ENCODE measurements around the gene GULP1. TPM values are rescaled to one million over a fixed set of nuclear protein-coding genes. Genes with fewer than 3 reads are reported as not detected.
"Not testable (repeated sequence)": the region's sequence is repeated elsewhere in the genome, so short reads cannot be mapped to it uniquely, and the experiment has no call there.

The GULP1 gene
- polyA plus RNA-seq, 1 donor from 2014 or later: 10.2 TPM

DNA sequence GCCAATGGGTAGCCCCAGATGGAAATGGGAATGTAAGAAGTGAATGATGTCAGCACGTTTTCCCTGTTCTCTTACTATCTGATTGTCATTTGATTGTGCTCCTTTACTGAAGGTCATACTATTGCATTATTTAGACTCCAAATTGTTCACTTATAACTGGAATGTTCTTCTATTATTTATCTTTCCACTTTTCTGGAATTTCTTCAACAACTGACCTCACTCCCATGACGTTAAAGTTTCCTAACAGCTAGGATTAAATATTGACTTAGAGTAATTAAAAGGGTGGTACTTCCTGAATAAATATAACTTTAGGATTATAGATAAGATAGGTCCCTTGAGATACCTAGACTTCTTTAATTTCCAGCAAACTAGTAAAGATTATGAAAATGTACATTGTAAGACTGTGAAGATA lies 10.9 kb upstream of the GULP1 start:
- no peaks in the 10 kb centered on the region for H4K20me1 ChIP-seq (ENCODE audit: insufficient read depth)
- no peaks in the 10 kb centered on the region for H3K79me2 ChIP-seq (replicated peaks; ENCODE audit: insufficient read depth, low read length)
- no peak overlapping the region for H2AFZ ChIP-seq (ENCODE audit: low read depth, low read length)
- H3K9ac ChIP-seq (ENCODE audit: low read length): no peak overlapping the region
- no peak overlapping the region for H3K27ac ChIP-seq (ENCODE audit: low read length)
- no peaks in the 10 kb centered on the region for H3K9me2 ChIP-seq (ENCODE audit: insufficient read depth, low read length)
- H3K9me3 ChIP-seq (ENCODE audit: low read length): no peaks in the 10 kb centered on the region
- no peaks in the 10 kb centered on the region for H3K27me3 ChIP-seq (ENCODE audit: insufficient read depth, low read depth, low read length)
- no peaks in the 10 kb centered on the region for H3K36me3 ChIP-seq (ENCODE audit: insufficient read depth, low read length)
- H3K4me2 ChIP-seq (ENCODE audit: low read length): no peak overlapping the region
- no peak for TF ChIP-seq MXI1 (conservative IDR thresholded peaks at IDR 0.05; ENCODE audit: poor library complexity, severe bottlenecking)
- no peak overlapping the region for H3K4me3 ChIP-seq (ENCODE audit: low read length)
- no peaks in the 10 kb centered on the region for H3F3A ChIP-seq (ENCODE audit: insufficient read depth, low read length, poor library complexity, severe bottlenecking)

DNA sequence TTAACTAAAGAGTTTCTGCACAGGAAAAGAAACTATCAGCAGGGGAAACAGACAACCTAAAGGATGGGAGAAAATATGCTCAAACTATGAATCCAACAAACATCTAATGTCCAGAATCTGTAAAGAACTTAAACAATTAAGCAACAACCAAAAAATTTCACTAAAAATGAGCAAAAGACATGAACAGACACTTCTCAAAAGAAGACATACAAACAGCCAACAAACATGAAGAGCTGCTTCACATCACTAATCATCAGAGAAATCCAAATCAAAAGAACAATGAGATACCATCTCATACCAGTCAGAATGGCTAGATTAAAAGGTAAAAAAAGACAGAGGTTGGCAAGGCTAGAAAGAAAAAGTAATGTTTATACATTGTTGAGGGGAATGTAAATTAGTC lies 8.8 kb upstream of the GULP1 start:
- no peaks in the 10 kb centered on the region for H3K36me3 ChIP-seq (ENCODE audit: insufficient read depth, low read length)
- H2AFZ ChIP-seq (ENCODE audit: low read depth, low read length): no peak overlapping the region
- H3K4me2 ChIP-seq (ENCODE audit: low read length): no peak overlapping the region
- H3K9me2 ChIP-seq (ENCODE audit: insufficient read depth, low read length): no peaks in the 10 kb centered on the region
- H3K27me3 ChIP-seq (ENCODE audit: insufficient read depth, low read depth, low read length): no peaks in the 10 kb centered on the region
- H3K9ac ChIP-seq (ENCODE audit: low read length): no peak overlapping the region
- no peak overlapping the region for H3K27ac ChIP-seq (ENCODE audit: low read length)
- no peaks in the 10 kb centered on the region for H3K9me3 ChIP-seq (ENCODE audit: low read length)
- TF ChIP-seq RAD21 (conservative IDR thresholded peaks at IDR 0.05): no peak
- no peak for TF ChIP-seq TAF1 (IDR thresholded peaks at IDR 0.05; ENCODE audit: low read depth)
- TF ChIP-seq, protein P1, sequence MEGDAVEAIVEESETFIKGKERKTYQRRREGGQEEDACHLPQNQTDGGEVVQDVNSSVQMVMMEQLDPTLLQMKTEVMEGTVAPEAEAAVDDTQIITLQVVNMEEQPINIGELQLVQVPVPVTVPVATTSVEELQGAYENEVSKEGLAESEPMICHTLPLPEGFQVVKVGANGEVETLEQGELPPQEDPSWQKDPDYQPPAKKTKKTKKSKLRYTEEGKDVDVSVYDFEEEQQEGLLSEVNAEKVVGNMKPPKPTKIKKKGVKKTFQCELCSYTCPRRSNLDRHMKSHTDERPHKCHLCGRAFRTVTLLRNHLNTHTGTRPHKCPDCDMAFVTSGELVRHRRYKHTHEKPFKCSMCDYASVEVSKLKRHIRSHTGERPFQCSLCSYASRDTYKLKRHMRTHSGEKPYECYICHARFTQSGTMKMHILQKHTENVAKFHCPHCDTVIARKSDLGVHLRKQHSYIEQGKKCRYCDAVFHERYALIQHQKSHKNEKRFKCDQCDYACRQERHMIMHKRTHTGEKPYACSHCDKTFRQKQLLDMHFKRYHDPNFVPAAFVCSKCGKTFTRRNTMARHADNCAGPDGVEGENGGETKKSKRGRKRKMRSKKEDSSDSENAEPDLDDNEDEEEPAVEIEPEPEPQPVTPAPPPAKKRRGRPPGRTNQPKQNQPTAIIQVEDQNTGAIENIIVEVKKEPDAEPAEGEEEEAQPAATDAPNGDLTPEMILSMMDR (IDR thresholded peaks at IDR 0.05; ENCODE audit: poor library complexity, severe bottlenecking): no peak
- H3F3A ChIP-seq (ENCODE audit: insufficient read depth, low read length, poor library complexity, severe bottlenecking): no peaks in the 10 kb centered on the region
- no peak overlapping the region for H3K4me3 ChIP-seq (ENCODE audit: low read length)
- no peaks in the 10 kb centered on the region for H4K20me1 ChIP-seq (ENCODE audit: insufficient read depth)
- no peaks in the 10 kb centered on the region for H3K79me2 ChIP-seq (replicated peaks; ENCODE audit: insufficient read depth, low read length)

GRCh38 chr2:188284251-188284650 lies 7.4 kb upstream of the GULP1 start:
- H3K9me2 ChIP-seq (ENCODE audit: insufficient read depth, low read length); H3F3A ChIP-seq (ENCODE audit: insufficient read depth, low read length, poor library complexity, severe bottlenecking); H3K9me3 ChIP-seq (ENCODE audit: low read length); H3K79me2 ChIP-seq (replicated peaks; ENCODE audit: insufficient read depth, low read length); H3K4me3 ChIP-seq (ENCODE audit: low read length); H3K27me3 ChIP-seq (ENCODE audit: insufficient read depth, low read depth, low read length); H3K36me3 ChIP-seq (ENCODE audit: insufficient read depth, low read length); H2AFZ ChIP-seq (ENCODE audit: low read depth, low read length); H3K27ac ChIP-seq (ENCODE audit: low read length); H3K4me2 ChIP-seq (ENCODE audit: low read length); H3K9ac ChIP-seq (ENCODE audit: low read length); H4K20me1 ChIP-seq (ENCODE audit: insufficient read depth): not testable (repeated sequence)

GRCh38 chr2:188285049-188285448 lies 6.6 kb upstream of the GULP1 start:
- no peaks in the 10 kb centered on the region for H4K20me1 ChIP-seq (ENCODE audit: insufficient read depth)
- H3K9me2 ChIP-seq (ENCODE audit: insufficient read depth, low read length): no peaks in the 10 kb centered on the region
- no peaks in the 10 kb centered on the region for H3F3A ChIP-seq (ENCODE audit: insufficient read depth, low read length, poor library complexity, severe bottlenecking)
- H3K4me2 ChIP-seq (ENCODE audit: low read length): no peak overlapping the region
- H3K9ac ChIP-seq (ENCODE audit: low read length): no peak overlapping the region
- TF ChIP-seq TAF1 (IDR thresholded peaks at IDR 0.05; ENCODE audit: low read depth) (no peak), EP300 (conservative IDR thresholded peaks at IDR 0.05; ENCODE audit: poor library complexity, severe bottlenecking) (no peak), EZH2 (IDR thresholded peaks at IDR 0.05; ENCODE audit: borderline replicate concordance, insufficient read depth, low read length, poor library complexity, severe bottlenecking) (no peak), SMC3 (conservative IDR thresholded peaks at IDR 0.05; ENCODE audit: poor library complexity) (no peak), RAD21 (conservative IDR thresholded peaks at IDR 0.05) (no peak), MXI1 (conservative IDR thresholded peaks at IDR 0.05; ENCODE audit: poor library complexity, severe bottlenecking) (no peak), POLR2AphosphoS5 (IDR thresholded peaks at IDR 0.05) (no peak)
- TF ChIP-seq, protein P2, sequence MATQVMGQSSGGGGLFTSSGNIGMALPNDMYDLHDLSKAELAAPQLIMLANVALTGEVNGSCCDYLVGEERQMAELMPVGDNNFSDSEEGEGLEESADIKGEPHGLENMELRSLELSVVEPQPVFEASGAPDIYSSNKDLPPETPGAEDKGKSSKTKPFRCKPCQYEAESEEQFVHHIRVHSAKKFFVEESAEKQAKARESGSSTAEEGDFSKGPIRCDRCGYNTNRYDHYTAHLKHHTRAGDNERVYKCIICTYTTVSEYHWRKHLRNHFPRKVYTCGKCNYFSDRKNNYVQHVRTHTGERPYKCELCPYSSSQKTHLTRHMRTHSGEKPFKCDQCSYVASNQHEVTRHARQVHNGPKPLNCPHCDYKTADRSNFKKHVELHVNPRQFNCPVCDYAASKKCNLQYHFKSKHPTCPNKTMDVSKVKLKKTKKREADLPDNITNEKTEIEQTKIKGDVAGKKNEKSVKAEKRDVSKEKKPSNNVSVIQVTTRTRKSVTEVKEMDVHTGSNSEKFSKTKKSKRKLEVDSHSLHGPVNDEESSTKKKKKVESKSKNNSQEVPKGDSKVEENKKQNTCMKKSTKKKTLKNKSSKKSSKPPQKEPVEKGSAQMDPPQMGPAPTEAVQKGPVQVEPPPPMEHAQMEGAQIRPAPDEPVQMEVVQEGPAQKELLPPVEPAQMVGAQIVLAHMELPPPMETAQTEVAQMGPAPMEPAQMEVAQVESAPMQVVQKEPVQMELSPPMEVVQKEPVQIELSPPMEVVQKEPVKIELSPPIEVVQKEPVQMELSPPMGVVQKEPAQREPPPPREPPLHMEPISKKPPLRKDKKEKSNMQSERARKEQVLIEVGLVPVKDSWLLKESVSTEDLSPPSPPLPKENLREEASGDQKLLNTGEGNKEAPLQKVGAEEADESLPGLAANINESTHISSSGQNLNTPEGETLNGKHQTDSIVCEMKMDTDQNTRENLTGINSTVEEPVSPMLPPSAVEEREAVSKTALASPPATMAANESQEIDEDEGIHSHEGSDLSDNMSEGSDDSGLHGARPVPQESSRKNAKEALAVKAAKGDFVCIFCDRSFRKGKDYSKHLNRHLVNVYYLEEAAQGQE (IDR thresholded peaks at IDR 0.05; ENCODE audit: borderline replicate concordance): no peak
- TF ChIP-seq, protein P1 (IDR thresholded peaks at IDR 0.05; ENCODE audit: poor library complexity, severe bottlenecking): no peak
- no peak overlapping the region for H2AFZ ChIP-seq (ENCODE audit: low read depth, low read length)
- no peaks in the 10 kb centered on the region for H3K79me2 ChIP-seq (replicated peaks; ENCODE audit: insufficient read depth, low read length)
- H3K4me3 ChIP-seq (ENCODE audit: low read length): no peak overlapping the region
- no peaks in the 10 kb centered on the region for H3K27me3 ChIP-seq (ENCODE audit: insufficient read depth, low read depth, low read length)
- no peaks in the 10 kb centered on the region for H3K36me3 ChIP-seq (ENCODE audit: insufficient read depth, low read length)
- no peaks in the 10 kb centered on the region for H3K9me3 ChIP-seq (ENCODE audit: low read length)
- no peak overlapping the region for H3K27ac ChIP-seq (ENCODE audit: low read length)

Data from neural cell (in vitro differentiated cells).